ENCODE measurements around the gene FOXP4.

The FOXP4 gene

DNA sequence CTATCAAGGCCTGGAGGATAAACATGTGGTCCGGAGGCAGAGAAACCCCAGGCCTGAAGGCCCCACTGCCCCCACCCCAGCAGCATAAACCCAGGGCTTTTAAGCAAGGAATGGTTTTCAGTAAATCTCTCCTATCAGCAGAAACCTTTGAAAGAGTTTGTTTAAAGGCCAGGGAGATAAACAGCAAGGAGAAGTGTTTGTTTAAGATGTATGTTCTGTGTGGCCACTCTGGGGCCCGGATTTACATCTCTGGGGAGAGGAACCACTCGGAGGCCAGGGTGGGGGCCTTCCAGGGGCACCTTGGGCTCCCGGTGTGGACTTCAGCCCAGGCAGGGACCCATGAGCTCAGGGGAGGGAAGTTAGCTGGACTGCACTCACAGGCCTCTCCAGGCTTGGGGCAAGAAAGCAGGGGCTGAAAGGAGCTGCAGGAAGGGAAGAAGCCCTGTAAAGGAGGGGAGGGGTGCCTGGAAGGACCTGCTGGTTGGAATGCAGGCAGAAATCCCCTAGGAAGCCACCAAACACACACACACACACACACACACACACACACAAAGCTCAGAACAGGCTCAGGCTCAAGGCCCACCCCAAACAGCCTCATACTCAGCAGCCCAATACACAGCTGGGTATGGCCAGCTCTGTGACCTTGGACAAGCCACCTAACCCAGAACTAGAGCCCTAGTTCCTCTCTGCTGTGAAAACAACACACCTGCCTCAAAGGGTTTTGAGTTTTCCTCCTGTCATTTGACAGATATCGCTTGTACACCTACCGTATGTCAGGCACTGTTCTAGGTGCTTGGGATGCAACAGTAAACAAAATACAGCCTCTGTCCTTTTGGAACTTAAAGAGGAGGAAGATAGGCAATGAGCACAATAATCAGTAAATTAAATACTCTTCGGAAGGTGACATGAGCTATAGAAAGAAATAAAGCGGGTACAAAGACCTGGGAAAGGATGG, 26.2 kb upstream of the FOXP4 start:
- Histone ChIP-seq H2AFZ (no peak overlapping the region), H3K9ac (no peak overlapping the region), H3K4me1 (no peaks in the 10 kb centered on the region), H3K36me3 (ENCODE audit: control insufficient read depth, insufficient read depth, low read length) (no peaks in the 10 kb centered on the region), H3K4me2 (ENCODE audit: low read length) (no peak overlapping the region), H3K79me2 (no peaks in the 10 kb centered on the region), H3K4me3 (ENCODE audit: low read depth, low read length) (no peak overlapping the region), H3K9me3 (ENCODE audit: control insufficient read depth, low read length) (no peaks in the 10 kb centered on the region), H3K27ac (no peak overlapping the region), H3K27me3 (ENCODE audit: control insufficient read depth, insufficient read depth, low read length) (no peaks in the 10 kb centered on the region)
- TF ChIP-seq, protein P1, sequence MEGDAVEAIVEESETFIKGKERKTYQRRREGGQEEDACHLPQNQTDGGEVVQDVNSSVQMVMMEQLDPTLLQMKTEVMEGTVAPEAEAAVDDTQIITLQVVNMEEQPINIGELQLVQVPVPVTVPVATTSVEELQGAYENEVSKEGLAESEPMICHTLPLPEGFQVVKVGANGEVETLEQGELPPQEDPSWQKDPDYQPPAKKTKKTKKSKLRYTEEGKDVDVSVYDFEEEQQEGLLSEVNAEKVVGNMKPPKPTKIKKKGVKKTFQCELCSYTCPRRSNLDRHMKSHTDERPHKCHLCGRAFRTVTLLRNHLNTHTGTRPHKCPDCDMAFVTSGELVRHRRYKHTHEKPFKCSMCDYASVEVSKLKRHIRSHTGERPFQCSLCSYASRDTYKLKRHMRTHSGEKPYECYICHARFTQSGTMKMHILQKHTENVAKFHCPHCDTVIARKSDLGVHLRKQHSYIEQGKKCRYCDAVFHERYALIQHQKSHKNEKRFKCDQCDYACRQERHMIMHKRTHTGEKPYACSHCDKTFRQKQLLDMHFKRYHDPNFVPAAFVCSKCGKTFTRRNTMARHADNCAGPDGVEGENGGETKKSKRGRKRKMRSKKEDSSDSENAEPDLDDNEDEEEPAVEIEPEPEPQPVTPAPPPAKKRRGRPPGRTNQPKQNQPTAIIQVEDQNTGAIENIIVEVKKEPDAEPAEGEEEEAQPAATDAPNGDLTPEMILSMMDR (IDR thresholded peaks at IDR 0.05): no peak

GRCh38 chr6:41522780-41523548, 23.2 kb upstream of the FOXP4 start:
- Histone ChIP-seq H3K4me3 (ENCODE audit: low read depth, low read length) (no peak overlapping the region), H3K27me3 (ENCODE audit: control insufficient read depth, insufficient read depth, low read length) (no peaks in the 10 kb centered on the region), H3K9ac (no peak overlapping the region), H2AFZ (no peak overlapping the region), H3K36me3 (ENCODE audit: control insufficient read depth, insufficient read depth, low read length) (no peaks in the 10 kb centered on the region), H3K9me3 (ENCODE audit: control insufficient read depth, low read length) (no peaks in the 10 kb centered on the region), H3K4me2 (ENCODE audit: low read length) (no peak overlapping the region), H3K27ac (no peak overlapping the region), H3K79me2 (no peaks in the 10 kb centered on the region), H3K4me1 (no peaks in the 10 kb centered on the region)
- TF ChIP-seq, protein P1 (IDR thresholded peaks at IDR 0.05): no peak

DNA sequence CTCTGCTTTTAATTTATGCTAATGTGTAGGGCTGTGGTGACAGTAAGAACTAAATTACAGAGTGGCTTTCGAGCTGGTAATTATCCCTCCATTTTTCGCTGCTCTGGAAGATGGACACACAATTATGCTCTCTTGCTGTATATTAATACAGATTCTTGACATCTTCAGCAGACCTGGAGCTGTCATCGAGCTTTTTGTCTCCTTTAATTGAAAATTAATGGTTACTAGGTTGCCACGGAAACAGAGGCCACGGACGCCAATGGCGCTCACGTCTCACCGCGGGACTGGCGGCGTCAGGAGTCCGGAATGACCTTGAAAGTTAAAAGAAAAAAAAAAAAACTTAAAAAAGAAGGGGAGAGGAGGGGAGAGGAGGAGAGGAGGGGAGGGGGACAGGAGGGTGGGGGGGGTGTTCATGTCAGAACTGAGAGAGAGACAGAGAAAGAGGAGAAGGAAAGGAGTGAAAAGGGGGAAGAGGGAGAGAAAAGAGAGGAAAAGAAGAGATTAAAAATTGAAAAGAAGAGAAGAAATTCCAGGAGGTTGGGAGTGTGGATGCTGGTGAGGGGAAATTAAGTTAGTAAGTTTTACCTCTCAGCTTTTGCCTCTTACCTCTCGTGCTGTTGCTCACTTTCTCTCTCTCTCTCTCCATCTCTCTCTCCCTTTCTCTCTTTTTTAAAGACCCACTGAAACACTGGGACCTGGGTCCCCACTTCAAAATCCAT, 22.1 kb upstream of the FOXP4 start:
- H3K79me2 ChIP-seq: no peaks in the 10 kb centered on the region
- no peaks in the 10 kb centered on the region for H3K36me3 ChIP-seq (ENCODE audit: control insufficient read depth, insufficient read depth, low read length)
- no peak overlapping the region for H2AFZ ChIP-seq
- no peaks in the 10 kb centered on the region for H3K9me3 ChIP-seq (ENCODE audit: control insufficient read depth, low read length)
- H3K9ac ChIP-seq: no peak overlapping the region
- no peak overlapping the region for H3K4me2 ChIP-seq (ENCODE audit: low read length)
- no peak overlapping the region for H3K4me3 ChIP-seq (ENCODE audit: low read depth, low read length)
- H3K4me1 ChIP-seq: no peaks in the 10 kb centered on the region
- no peaks in the 10 kb centered on the region for H3K27me3 ChIP-seq (ENCODE audit: control insufficient read depth, insufficient read depth, low read length)
- TF ChIP-seq, protein P1 (IDR thresholded peaks at IDR 0.05): no peak
- no peak overlapping the region for H3K27ac ChIP-seq

GRCh38 chr6:41524634-41525011, 21.6 kb upstream of the FOXP4 start:
- no peak overlapping the region for H3K9ac ChIP-seq
- H3K27me3 ChIP-seq (ENCODE audit: control insufficient read depth, insufficient read depth, low read length): no peaks in the 10 kb centered on the region
- no peaks in the 10 kb centered on the region for H3K36me3 ChIP-seq (ENCODE audit: control insufficient read depth, insufficient read depth, low read length)

More at GRCh38 chr6:41524634-41525011, 21.6 kb upstream of the FOXP4 start:
- Histone ChIP-seq H3K4me3 (ENCODE audit: low read depth, low read length) (no peak overlapping the region), H3K4me2 (ENCODE audit: low read length) (no peak overlapping the region), H3K27ac (no peak overlapping the region), H3K79me2 (no peaks in the 10 kb centered on the region), H3K4me1 (no peaks in the 10 kb centered on the region), H2AFZ (no peak overlapping the region), H3K9me3 (ENCODE audit: control insufficient read depth, low read length) (no peaks in the 10 kb centered on the region)
- TF ChIP-seq, protein P1 (IDR thresholded peaks at IDR 0.05): no peak

Measured in parathyroid adenoma (tissue), 2 donors.